WERI-Rb-1 (cell line): ENCODE data around the gene PAPPA.

Experiments
- DNase-seq: peaks from one replicate; pipeline ENCODE4 v3.0.0-alpha.2; 2020
- H3K27ac ChIP-seq: fragments of 250-450 bp; sonication (Bioruptor Pico); 2 replicates; pipeline ENCODE4 v1.5.1; 2020; ENCODE audit warnings: mild to moderate bottlenecking, moderate library complexity
- H3K27me3 ChIP-seq: fragments of 250-450 bp; sonication (Bioruptor Pico); 2 replicates; pipeline ENCODE4 v1.5.1; 2021; ENCODE audit warnings: mild to moderate bottlenecking, low read depth, moderate library complexity; ENCODE audit not compliant: insufficient read depth, severe bottlenecking
- H3K36me3 ChIP-seq: fragments of 250-450 bp; sonication (Bioruptor Pico); 2 replicates; pipeline ENCODE4 v1.5.1; 2020; ENCODE audit warnings: mild to moderate bottlenecking, moderate library complexity
- H3K4me3 ChIP-seq: 2 replicates; pipeline ENCODE4 v1.5.1; 2011; ENCODE audit warnings: low read depth, mild to moderate bottlenecking, control low read depth, low read length
- H3K9me3 ChIP-seq: fragments of 250-450 bp; sonication (Bioruptor Pico); 2 replicates; pipeline ENCODE4 v1.5.1; 2021; ENCODE audit warnings: mild to moderate bottlenecking, moderate library complexity; ENCODE audit not compliant: severe bottlenecking
- CTCF ChIP-seq: IDR thresholded peaks from 2 replicates; pipeline ENCODE4 v1.5.1; 2011; ENCODE audit warnings: low read depth, mild to moderate bottlenecking, control low read depth, inconsistent platforms, low read length

The PAPPA gene

GRCh38 chr9:116449949-116450348 is 296.4 kb downstream of the PAPPA start:
- H3K4me3 ChIP-seq, result no peak overlapping the region
- no peaks in the 10 kb centered on the region; the same call in none of the 2 replicates for H3K36me3 ChIP-seq
- H3K9me3 ChIP-seq, result no peaks in the 10 kb centered on the region
- no peak for TF ChIP-seq CTCF
- H3K27ac ChIP-seq, result no peak overlapping the region
- H3K27me3 ChIP-seq, result no peaks in the 10 kb centered on the region
- no peak for DNase-seq

GRCh38 chr9:116450378-116451139 is 297.0 kb downstream of the PAPPA start:
- H3K36me3 ChIP-seq, result no peaks in the 10 kb centered on the region; the same call in none of the 2 replicates
- no peak overlapping the region for H3K27ac ChIP-seq
- no peak for TF ChIP-seq CTCF
- H3K4me3 ChIP-seq, result no peak overlapping the region
- H3K27me3 ChIP-seq, result no peaks in the 10 kb centered on the region
- DNase-seq, result no peak
- H3K9me3 ChIP-seq, result no peaks in the 10 kb centered on the region

- H3K27me3 ChIP-seq, result no peaks in the 10 kb centered on the region
- no peak overlapping the region for H3K27ac ChIP-seq
- H3K9me3 ChIP-seq, result peaks cover 4% of the 10 kb centered on the region
- H3K36me3 ChIP-seq, result no peaks in the 10 kb centered on the region; the same call in none of the 2 replicates
- no peak for DNase-seq
- no peak overlapping the region for H3K4me3 ChIP-seq
- TF ChIP-seq CTCF, result no peak
Observed at GRCh38 chr9:116451500-116452115, 298.0 kb downstream of the PAPPA start.
